ENCODE measurements around the gene MAGI1.

GRCh38 chr3:65894126-65894525, 144.6 kb downstream of the MAGI1 start:
- TF ChIP-seq POLR2A (IDR thresholded peaks at IDR 0.05; ENCODE audit: low read depth, low read length) (no peak), POLR2AphosphoS5 (IDR thresholded peaks at IDR 0.05; ENCODE audit: low read depth, low read length) (no peak), TAF1 (IDR thresholded peaks at IDR 0.05; ENCODE audit: borderline replicate concordance, low read depth, low read length) (no peak)

Measured in GM12892 (cell line).